Coronary artery (tissue), 2 donors: ENCODE data around the gene SLC35B1.
A peak's percentile ranks its signal among the peaks of the same experiment; 100 is the strongest.

Experiments used
- DNase-seq: peaks from one replicate; pipeline ENCODE4 v3.0.0-alpha.2; 2017; ENCODE audit warnings: low spot score
- H3K27ac ChIP-seq, 2 donors: fragments of 200-600 bp; sonication (generic); one replicate each; pipeline ENCODE4 v1.5.1; 2016 to 2019
- H3K4me3 ChIP-seq: fragments of 200-600 bp; sonication (generic); 2 replicates; pipeline ENCODE4 v1.5.1; 2016; ENCODE audit warnings: mild to moderate bottlenecking, moderate library complexity
- TF ChIP-seq, protein P1 (sequence below): fragments of 200-600 bp; sonication (generic); IDR thresholded peaks from one replicate; pipeline ENCODE4 v1.5.1; 2019; ENCODE audit warnings: antibody characterized with exemption

The SLC35B1 gene

DNA sequence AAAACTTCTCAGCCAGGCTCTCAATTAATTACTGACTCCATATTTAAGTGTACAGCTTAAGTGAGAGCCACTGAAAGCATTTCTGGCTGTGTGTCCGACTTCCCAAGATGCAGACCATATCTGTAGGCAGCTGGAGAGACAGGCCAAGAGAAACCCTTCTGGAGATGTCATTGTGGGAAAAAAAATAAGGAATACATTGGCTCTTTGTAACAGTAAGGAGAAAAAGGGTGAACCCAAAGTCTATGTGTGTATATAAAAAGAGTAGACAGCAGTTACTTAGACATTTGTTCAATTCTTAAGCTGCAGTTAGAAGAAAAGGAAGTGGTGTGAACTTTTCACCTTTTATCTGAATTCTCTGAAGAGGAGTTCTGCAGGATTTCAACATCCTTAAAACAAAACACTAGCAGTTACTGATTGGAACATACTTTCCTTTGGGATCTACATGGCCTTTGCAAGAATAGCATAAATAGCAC, 34.4 kb upstream of the SLC35B1 start:
- no peak overlapping the region for H3K4me3 ChIP-seq
- peak overlapping the region; percentile 88 to 89 for H3K27ac ChIP-seq
- no peak for DNase-seq
- TF ChIP-seq, protein P1, sequence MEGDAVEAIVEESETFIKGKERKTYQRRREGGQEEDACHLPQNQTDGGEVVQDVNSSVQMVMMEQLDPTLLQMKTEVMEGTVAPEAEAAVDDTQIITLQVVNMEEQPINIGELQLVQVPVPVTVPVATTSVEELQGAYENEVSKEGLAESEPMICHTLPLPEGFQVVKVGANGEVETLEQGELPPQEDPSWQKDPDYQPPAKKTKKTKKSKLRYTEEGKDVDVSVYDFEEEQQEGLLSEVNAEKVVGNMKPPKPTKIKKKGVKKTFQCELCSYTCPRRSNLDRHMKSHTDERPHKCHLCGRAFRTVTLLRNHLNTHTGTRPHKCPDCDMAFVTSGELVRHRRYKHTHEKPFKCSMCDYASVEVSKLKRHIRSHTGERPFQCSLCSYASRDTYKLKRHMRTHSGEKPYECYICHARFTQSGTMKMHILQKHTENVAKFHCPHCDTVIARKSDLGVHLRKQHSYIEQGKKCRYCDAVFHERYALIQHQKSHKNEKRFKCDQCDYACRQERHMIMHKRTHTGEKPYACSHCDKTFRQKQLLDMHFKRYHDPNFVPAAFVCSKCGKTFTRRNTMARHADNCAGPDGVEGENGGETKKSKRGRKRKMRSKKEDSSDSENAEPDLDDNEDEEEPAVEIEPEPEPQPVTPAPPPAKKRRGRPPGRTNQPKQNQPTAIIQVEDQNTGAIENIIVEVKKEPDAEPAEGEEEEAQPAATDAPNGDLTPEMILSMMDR, result no peak

GRCh38 chr17:49741692-49742076, 33.9 kb upstream of the SLC35B1 start:
- peak overlapping the region; percentile 35 for H3K4me3 ChIP-seq
- peak overlapping the region; percentile 88 to 89 for H3K27ac ChIP-seq
- TF ChIP-seq, protein P1, result no peak
- no peak for DNase-seq

DNA sequence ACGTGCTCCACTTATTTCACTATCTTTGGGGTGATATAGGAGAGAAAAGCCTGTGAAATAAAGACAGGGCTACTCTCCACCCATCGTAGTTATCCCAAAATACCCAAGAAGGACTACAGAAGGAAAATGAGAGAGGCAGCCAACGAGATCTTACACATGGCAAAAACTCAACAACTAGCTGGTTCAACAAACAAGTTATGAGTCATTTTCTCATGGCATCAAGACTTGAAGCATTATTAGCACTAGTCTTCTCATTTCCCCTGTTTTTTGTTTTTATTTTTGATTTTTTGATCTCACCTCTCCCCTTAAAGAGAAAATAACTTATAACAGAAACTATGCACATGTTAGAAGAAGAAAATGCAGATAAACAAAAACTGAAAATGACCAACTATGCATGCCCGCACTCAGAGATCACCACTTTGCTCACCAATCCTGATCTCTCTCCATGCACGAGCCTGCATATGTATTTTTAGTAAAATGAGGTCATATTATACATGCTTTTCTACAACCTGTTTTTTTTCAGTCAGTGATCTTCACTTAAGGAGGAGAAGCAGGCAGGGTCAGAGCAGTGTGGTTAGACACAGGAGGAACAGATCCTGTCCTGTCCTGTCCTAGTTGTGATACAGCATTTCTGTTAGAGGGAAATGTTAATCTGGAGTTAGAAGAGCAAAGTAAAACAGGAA, 33.4 kb upstream of the SLC35B1 start:
- TF ChIP-seq, protein P1, result no peak
- H3K4me3 ChIP-seq, result peak overlapping the region; percentile 35
- peak overlapping the region; percentile 88 to 89 for H3K27ac ChIP-seq
- DNase-seq, result no peak

- TF ChIP-seq, protein P1, result no peak
- no peak for DNase-seq
- Histone ChIP-seq H3K27ac (peak overlapping the region; percentile 88 to 89), H3K4me3 (peak overlapping the region; percentile 12)
Measured at GRCh38 chr17:49739641-49740271, 32.0 kb upstream of the SLC35B1 start.

DNA sequence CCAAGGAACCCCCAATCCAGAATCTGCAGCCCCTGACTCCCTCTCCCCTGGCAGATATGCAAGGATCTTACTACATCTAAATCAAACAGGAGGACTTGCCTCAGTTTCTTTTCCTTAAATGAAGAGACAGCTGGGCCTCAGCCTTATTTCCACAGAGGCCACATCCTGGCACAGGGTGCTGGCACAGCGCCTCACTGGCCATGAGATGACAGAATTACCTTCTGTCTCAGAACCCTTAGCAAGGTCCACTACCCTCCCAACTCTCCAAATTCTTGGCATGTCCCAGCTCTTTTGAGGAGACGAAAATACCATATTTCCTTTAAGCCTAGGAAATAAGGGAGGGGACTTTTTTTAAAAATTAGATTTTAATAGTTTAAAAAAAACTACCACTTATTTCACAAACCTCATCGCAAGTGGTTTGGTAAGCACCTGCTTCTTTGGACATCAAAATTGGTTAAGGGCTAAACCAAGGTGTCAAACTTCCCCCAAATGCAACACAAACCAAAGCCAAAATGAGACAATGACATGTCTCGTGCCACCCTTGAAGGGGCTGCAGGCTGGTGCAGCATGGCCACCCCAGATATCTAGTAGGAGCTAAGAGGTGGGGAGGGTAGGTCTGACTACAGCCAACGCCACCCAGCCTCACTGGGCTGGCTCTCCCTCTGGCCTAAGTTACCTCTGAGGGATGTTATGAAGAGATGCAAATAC, 30.8 kb upstream of the SLC35B1 start:
- TF ChIP-seq, protein P1, result no peak
- H3K27ac ChIP-seq, result peak overlapping the region; percentile 88 to 89
- no peak for DNase-seq

DNA sequence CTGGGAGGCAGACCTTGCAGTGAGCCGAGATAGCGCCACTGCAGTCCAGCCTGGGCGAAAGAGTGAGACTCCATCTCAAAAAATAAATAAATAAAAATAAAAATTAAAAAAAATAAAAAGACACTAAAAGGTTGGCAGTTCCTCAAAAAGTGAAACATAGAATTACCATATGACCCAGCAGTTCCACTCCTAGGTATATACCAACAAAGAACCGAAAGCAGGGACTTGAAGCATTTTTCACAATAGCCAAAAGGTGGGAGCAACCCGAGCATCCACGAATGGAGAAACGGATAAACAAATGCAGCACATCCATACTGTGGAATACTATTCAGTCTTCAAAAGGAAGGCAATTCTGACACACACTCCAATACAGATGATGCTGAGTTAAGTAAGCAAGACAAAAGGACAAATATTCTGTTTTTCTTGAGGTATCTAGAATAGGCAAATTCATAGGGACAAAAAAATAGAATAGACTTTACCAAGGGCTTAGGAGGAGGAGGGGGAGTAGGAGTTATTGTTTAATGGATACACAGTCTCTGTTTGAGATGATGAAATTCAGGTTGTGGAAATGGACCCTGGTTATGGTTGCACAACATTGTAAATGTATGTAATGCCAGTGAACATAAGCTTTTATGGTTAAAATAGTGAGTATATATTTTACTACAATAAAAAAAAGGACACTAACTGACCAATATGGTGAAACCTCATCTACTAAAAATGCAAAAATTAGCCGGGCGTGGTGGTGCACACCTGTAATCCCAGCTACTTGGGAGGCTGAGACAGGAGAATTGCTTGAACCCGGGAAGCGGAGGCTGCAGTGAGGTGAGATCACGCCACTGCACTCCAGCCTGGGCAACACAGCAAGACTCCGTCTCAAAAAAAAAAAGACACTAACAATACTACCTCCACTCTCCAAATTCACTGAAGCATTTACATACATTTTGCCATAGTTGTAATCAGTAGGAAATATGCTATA, 27.0 kb upstream of the SLC35B1 start:
- no peak overlapping the region for H3K4me3 ChIP-seq
- no peak overlapping the region for H3K27ac ChIP-seq
- DNase-seq, result no peak
- TF ChIP-seq, protein P1, result no peak

More for the DNA sequence above, 30.8 kb upstream of the SLC35B1 start:
- H3K4me3 ChIP-seq, result no peak overlapping the region
